Right lobe of liver (tissue), 6 donors: ENCODE results near the gene ZNF580. TPM values are rescaled to one million over a fixed set of nuclear protein-coding genes. Genes with fewer than 3 reads are reported as not detected.

Source experiments
- ATAC-seq, 4 donors: fragments of 200-7000 bp; cut with Tn5 transposase; one replicate each; pipeline ENCODE4 v1.9.1; 2020; ENCODE audit warnings: mild to moderate bottlenecking in 4 of 4, moderate library complexity in 4 of 4
- DNase-seq, 3 donors: peaks; one replicate each; pipeline ENCODE4 v3.0.0-alpha.2; 2020
- H3K27ac ChIP-seq, 3 donors: fragments of 200-600 bp; one replicate each; pipeline ENCODE4 v1.8.0; 2022
- H3K27me3 ChIP-seq, 2 donors: fragments of 200-600 bp; one replicate each; pipeline ENCODE4 v1.8.0; 2022
- H3K36me3 ChIP-seq, 4 donors: fragments of 200-600 bp; sonication (generic) in 1 of 4; one replicate each; pipeline versions ENCODE4 v1.5.1 to v1.8.0; 2017 to 2022; ENCODE audit warnings: control low read depth in 1 of 4
- H3K4me1 ChIP-seq, 4 donors: fragments of 200-600 bp; sonication (generic) in 1 of 4; one replicate each; pipeline versions ENCODE4 v1.5.1 to v1.8.0; 2017 to 2022; ENCODE audit warnings: control low read depth in 1 of 4
- H3K4me3 ChIP-seq, 3 donors: fragments of 200-600 bp; one replicate each; pipeline ENCODE4 v1.8.0; 2022
- H3K9me3 ChIP-seq, 4 donors: fragments of 200-600 bp; sonication (generic) in 1 of 4; one replicate each; pipeline versions ENCODE4 v1.5.1 to v1.8.0; 2017 to 2022; ENCODE audit warnings: control low read depth in 1 of 4
- CTCF ChIP-seq, 4 donors: fragments of 200-600 bp in 3 of 4; fragments of 450-650 bp in 1 of 4; IDR thresholded peaks; one replicate each; pipeline versions ENCODE4 v1.5.1 to v1.8.0; 2016 to 2022; ENCODE audit warnings: antibody characterized with exemption in 4 of 4, mild to moderate bottlenecking in 2 of 4
- POLR2A ChIP-seq: fragments of 450-650 bp; IDR thresholded peaks from one replicate; pipeline ENCODE4 v1.6.1; 2017; ENCODE audit warnings: antibody characterized with exemption, mild to moderate bottlenecking
- WGBS: methylation state at CpG from one replicate; pipeline ENCODE4 v1.1.6; 2018; ENCODE audit warnings: low coverage, low lambda C conversion rate; ENCODE audit not compliant: insufficient coverage; ENCODE audit errors: missing lambda C conversion rate; 5-methylcytosine and 5-hydroxymethylcytosine counted together
- intact Hi-C, 2 donors: fragments of 100-400 bp; cut with DNase I; formaldehyde crosslinking; loops; one replicate each; pipeline versions ENCODE4 v1.11.2 to v1.14.1; 2022
- total RNA-seq, 6 experiments: library from RNA; depleted of rRNA in 2 of 6; stranded (reverse); fragments of >200 nt in 2 of 6; fragmentation: NEBNext Ultra II Directional in 3 of 6; extraction: Animal tissue kit (Norgen Biotek cat#: 25700) in 3 of 6; gene quantifications; one replicate each; pipeline versions ENCODE4 v1.1.0 to v1.2.4, GENCODE V29; 2016 to 2023
- donor health status: DM: no; HTN: yes; CAD: no.
- donor health status: DM: no; HTN: no; CAD: no.
- donor health status: DM: no; HTN: no; CAD: no.
- donor health status: DM: no; HTN: yes; CAD: no.
- donor health status: DM: no; HTN: yes; CAD: no.

The ZNF580 gene
- total RNA-seq, 6 experiments from 2014 or later = 5.4 to 11.6 (median 6.5) TPM

- ATAC-seq = no peak
- peaks cover 0 to 32% (median 10%) of the 10 kb centered on the region in 4 donors for H3K36me3 ChIP-seq
- H3K27ac ChIP-seq = peak overlapping the region; percentile 77 to 87 (median 85)
- H3K9me3 ChIP-seq = no peaks in the 10 kb centered on the region
- TF ChIP-seq POLR2A (no peak), CTCF (IDR thresholded peaks at IDR 0.05) (no peak)
- H3K4me1 ChIP-seq = peaks cover 0 to 44% (median 26%) of the 10 kb centered on the region in 4 donors
- peak overlapping the region; percentile 64 to 97 (median 83) for H3K4me3 ChIP-seq
- H3K27me3 ChIP-seq = no peaks in the 10 kb centered on the region
- 2% methylated on average over 16 of the region's 16 CpGs for WGBS
- intact Hi-C loops = no loop called here
- no peak for DNase-seq
Measured at GRCh38 chr19:55675661-55676354, 35.0 kb downstream of the ZNF580 start.

GRCh38 chr19:55676383-55676782, 35.6 kb downstream of the ZNF580 start:
- Histone ChIP-seq H3K4me1 (peaks cover 0 to 49% (median 26%) of the 10 kb centered on the region in 4 donors), H3K4me3 (peak overlapping the region; percentile 64 to 97 (median 83)), H3K27me3 (no peaks in the 10 kb centered on the region), H3K36me3 (peaks cover 0 to 36% (median 10%) of the 10 kb centered on the region in 4 donors), H3K9me3 (no peaks in the 10 kb centered on the region), H3K27ac (peak overlapping the region in 2 of 3 donors; percentile 29 to 77)
- TF ChIP-seq CTCF (IDR thresholded peaks at IDR 0.05) (peak in 3 of 4 donors; percentile 21 to 39 (median 38)), POLR2A (no peak)
- ATAC-seq (peak in 3 of 4 donors; percentile 3 to 34 (median 8)), DNase-seq (peak in 1 of 3 donors; percentile 76)
- 14% methylated on average over 4 of the region's 5 CpGs for WGBS
- intact Hi-C loops = no loop called here

GRCh38 chr19:55676889-55677505, 36.2 kb downstream of the ZNF580 start:
- Histone ChIP-seq H3K4me3 (peak overlapping the region in 2 of 3 donors; percentile 83 to 97), H3K36me3 (peaks cover 0 to 36% (median 10%) of the 10 kb centered on the region in 4 donors), H3K27ac (peak overlapping the region; percentile 29 to 77 (median 43)), H3K4me1 (peaks cover 0 to 56% (median 29%) of the 10 kb centered on the region in 4 donors), H3K27me3 (no peaks in the 10 kb centered on the region), H3K9me3 (no peaks in the 10 kb centered on the region)
- WGBS = 58% methylated on average over 7 of the region's 7 CpGs
- TF ChIP-seq CTCF (IDR thresholded peaks at IDR 0.05) (no peak), POLR2A (no peak)
- ATAC-seq = no peak
- intact Hi-C loops = no loop called here
- no peak for DNase-seq

GRCh38 chr19:55677572-55678028, 36.8 kb downstream of the ZNF580 start:
- peak overlapping the region; percentile 29 to 77 (median 43) for H3K27ac ChIP-seq
- H3K27me3 ChIP-seq = no peaks in the 10 kb centered on the region
- DNase-seq (peak in 1 of 3 donors; percentile 53), ATAC-seq (peak in 3 of 4 donors; percentile 4 to 16 (median 6))
- H3K4me3 ChIP-seq = no peak overlapping the region
- TF ChIP-seq CTCF (IDR thresholded peaks at IDR 0.05) (no peak), POLR2A (no peak)
- peaks cover 0 to 31% (median 10%) of the 10 kb centered on the region in 4 donors for H3K36me3 ChIP-seq
- peaks cover 0 to 62% (median 30%) of the 10 kb centered on the region in 4 donors for H3K4me1 ChIP-seq
- 20% methylated on average over 3 of the region's 6 CpGs for WGBS
- H3K9me3 ChIP-seq = no peaks in the 10 kb centered on the region
- intact Hi-C loops = no loop called here
